Neural crest cell (in vitro differentiated cells): ENCODE results near the gene VPS50. TPM values are rescaled to one million over a fixed set of nuclear protein-coding genes. Genes with fewer than 3 reads are reported as not detected.

ENCODE experiments used
- DNase-seq: peaks from one replicate; pipeline ENCODE4 v3.0.0; 2021; ENCODE audit warnings: low read depth, mixed read lengths, low spot score
- H3K27ac Mint-ChIP-seq: one replicate; pipeline ENCODE4 v1.8.0; 2021; ENCODE audit warnings: mild to moderate bottlenecking, mixed read lengths; ENCODE audit not compliant: unreplicated experiment
- H3K27me3 Mint-ChIP-seq: 2 replicates; pipeline ENCODE4 v1.8.0; 2021; ENCODE audit warnings: low read depth, mild to moderate bottlenecking, mixed read lengths
- H3K36me3 Mint-ChIP-seq: 2 replicates; pipeline ENCODE4 v1.8.0; 2021; ENCODE audit warnings: low read depth, mild to moderate bottlenecking, mixed read lengths
- H3K4me1 Mint-ChIP-seq: 2 replicates; pipeline ENCODE4 v1.8.0; 2021; ENCODE audit warnings: mixed read lengths
- H3K4me3 Mint-ChIP-seq: one replicate; pipeline ENCODE4 v1.8.0; 2021; ENCODE audit warnings: mild to moderate bottlenecking, mixed read lengths
- H3K9me3 Mint-ChIP-seq: 2 replicates; pipeline ENCODE4 v1.8.0; 2021; ENCODE audit warnings: mixed read lengths
- CTCF ChIP-seq: fragments of 200-600 bp; sonication (generic); conservative IDR thresholded peaks from 2 replicates; pipeline ENCODE4 v1.5.0; 2021; ENCODE audit warnings: antibody characterized with exemption, mild to moderate bottlenecking
- total RNA-seq: library from RNA; stranded (reverse); gene quantifications from 2 replicates; pipeline ENCODE4 v1.2.1, GENCODE V29; 2021

The VPS50 gene
- total RNA-seq, 1 donor from 2014 or later, result 16.0 TPM

GRCh38 chr7:93211228-93211818 lies 20.8 kb upstream of the VPS50 start:
- peaks cover 91% of the 10 kb centered on the region for H3K27me3 Mint-ChIP-seq
- no peaks in the 10 kb centered on the region for H3K36me3 Mint-ChIP-seq
- H3K4me3 Mint-ChIP-seq, result no peak overlapping the region
- no peak for TF ChIP-seq CTCF
- no peak overlapping the region for H3K27ac Mint-ChIP-seq
- H3K4me1 Mint-ChIP-seq, result no peaks in the 10 kb centered on the region
- H3K9me3 Mint-ChIP-seq, result no peaks in the 10 kb centered on the region
- no peak for DNase-seq

- DNase-seq, result no peak
- Mint-ChIP-seq H3K4me3 (no peak overlapping the region), H3K36me3 (no peaks in the 10 kb centered on the region), H3K4me1 (no peaks in the 10 kb centered on the region), H3K9me3 (no peaks in the 10 kb centered on the region), H3K27me3 (peaks cover 83% of the 10 kb centered on the region), H3K27ac (no peak overlapping the region)
- TF ChIP-seq CTCF, result no peak
These were observed 19.3 kb upstream of the VPS50 start for GRCh38 chr7:93212881-93213280.

- Mint-ChIP-seq H3K4me1 (no peaks in the 10 kb centered on the region), H3K36me3 (no peaks in the 10 kb centered on the region), H3K4me3 (no peak overlapping the region), H3K9me3 (no peaks in the 10 kb centered on the region), H3K27me3 (peaks cover 33% of the 10 kb centered on the region), H3K27ac (no peak overlapping the region)
- no peak for TF ChIP-seq CTCF
- no peak for DNase-seq
These were observed 13.0 kb upstream of the VPS50 start for GRCh38 chr7:93218997-93219827.

GRCh38 chr7:93219868-93220267 lies 12.3 kb upstream of the VPS50 start:
- no peak for TF ChIP-seq CTCF

GRCh38 chr7:93226310-93226709 lies 5.9 kb upstream of the VPS50 start, which contains the start of gene HEPACAM2:
Gene HEPACAM2, minus strand, starts transcription at chr7:93226469.
- peaks cover 67% of the 10 kb centered on the region for H3K27me3 Mint-ChIP-seq
- no peaks in the 10 kb centered on the region for H3K4me1 Mint-ChIP-seq
- no peaks in the 10 kb centered on the region for H3K9me3 Mint-ChIP-seq
- no peak within 1 kb of the TSS for H3K27ac Mint-ChIP-seq
- DNase-seq, result no peak
- no peak within 1 kb of the TSS for H3K4me3 Mint-ChIP-seq
- H3K36me3 Mint-ChIP-seq, result no peaks in the 10 kb centered on the region
- TF ChIP-seq CTCF, result no peak

More at GRCh38 chr7:93219868-93220267, 12.3 kb upstream of the VPS50 start:
- Mint-ChIP-seq H3K9me3 (no peaks in the 10 kb centered on the region), H3K27me3 (peaks cover 32% of the 10 kb centered on the region), H3K36me3 (no peaks in the 10 kb centered on the region), H3K4me3 (no peak overlapping the region), H3K27ac (no peak overlapping the region), H3K4me1 (no peaks in the 10 kb centered on the region)
- DNase-seq, result no peak
